HepG2 (cell line): ENCODE measurements around the gene C18orf54. TPM values are rescaled to one million over a fixed set of nuclear protein-coding genes. Genes with fewer than 3 reads are reported as not detected.

Experiments
- ATAC-seq: fragments of 200-7000 bp; cut with Tn5 transposase; 3 replicates; pipeline ENCODE4 v1.9.1; 2020; ENCODE audit warnings: mild to moderate bottlenecking, moderate library complexity
- BruUV-seq: library from RNA; stranded (reverse); fragments of 400-500 nt; replicated peaks from 2 replicates; lab custom pipeline; 2021; lab: Mats Ljungman, UMichigan
- CTCF ChIA-PET: fragments of 300-600 bp; formaldehyde crosslinking; extraction: SDS; loops from one replicate; lab custom pipeline; 2021; ENCODE audit warnings: low total read pairs, inconsistent platforms, low intra/inter-chr PET ratio; lab: Yijun Ruan, JAX
- POLR2A ChIA-PET: fragments of 350-600 bp; sonication (Branson Sonifier 250); formaldehyde crosslinking; loops from one replicate; lab custom pipeline; 2020; ENCODE audit warnings: antibody characterized with exemption, inconsistent platforms; lab: Yijun Ruan, JAX
- DNase-seq: peaks from one replicate; pipeline ENCODE4 v3.0.0-alpha.2; 2015; ENCODE audit warnings: low spot score
- FAIRE-seq: peaks from 3 replicates; lab custom pipeline; 2011; peaks lifted over from hg19 to GRCh38; lab: Jason Lieb, UNC
- H2AFZ ChIP-seq: one replicate; pipeline ENCODE4 v1.6.1; 2011; ENCODE audit warnings: low read length, inconsistent platforms
- H3K27ac ChIP-seq: fragments of 300-600 bp; 3 replicates; pipeline ENCODE4 v1.8.0; 2011; ENCODE audit warnings: mixed run types, mild to moderate bottlenecking, mixed read lengths, low read length, inconsistent platforms; ENCODE audit not compliant: insufficient read depth; ENCODE audit errors: extremely low read length
- H3K27me3 ChIP-seq, 2 experiments: fragments of 200-600 bp in 1 of 2; 2 replicates in 1 of 2; 3 replicates in 1 of 2; pipeline versions ENCODE4 v1.6.0 to v1.8.0; 2011; ENCODE audit warnings: low read length in 2 of 2, mild to moderate bottlenecking in 2 of 2, moderate library complexity in 2 of 2, inconsistent platforms in 1 of 2; ENCODE audit not compliant: insufficient read depth in 2 of 2, control insufficient read depth in 1 of 2
- H3K36me3 ChIP-seq, 2 experiments: fragments of 200-600 bp in 1 of 2; replicated peaks in 1 of 2; 2 replicates in 1 of 2; 3 replicates in 1 of 2; pipeline versions ENCODE4 v1.5.1 to v1.8.0; 2011; ENCODE audit warnings: low read length in 2 of 2, inconsistent platforms in 1 of 2; ENCODE audit not compliant: insufficient read depth in 2 of 2, control insufficient read depth in 1 of 2
- H3K4me1 ChIP-seq: 2 replicates; pipeline ENCODE4 v1.5.1; 2012; ENCODE audit warnings: low read length, inconsistent platforms; ENCODE audit not compliant: insufficient read depth
- H3K4me2 ChIP-seq: 2 replicates; pipeline ENCODE4 v1.6.0; 2011; ENCODE audit warnings: low read depth, low read length, inconsistent platforms
- H3K4me3 ChIP-seq, 3 experiments: fragments of 200-600 bp in 1 of 3; sonication (generic), shearing (Covaris generic) in 1 of 3; replicated peaks in 1 of 3; 2 replicates each; pipeline ENCODE4 v1.5.1; 2011 to 2016; ENCODE audit warnings: low read length in 3 of 3, inconsistent platforms in 2 of 3, low read depth in 2 of 3, mild to moderate bottlenecking in 2 of 3, control low read depth in 1 of 3, mixed read lengths in 1 of 3; ENCODE audit not compliant: insufficient read depth in 1 of 3
- H3K79me2 ChIP-seq: one replicate; pipeline ENCODE4 v1.6.1; 2011; ENCODE audit warnings: low read length, inconsistent platforms; ENCODE audit not compliant: insufficient read depth
- H3K9ac ChIP-seq: 2 replicates; pipeline ENCODE4 v1.6.0; 2011; ENCODE audit warnings: mild to moderate bottlenecking, low read depth, low read length, inconsistent platforms; ENCODE audit not compliant: insufficient read depth
- H3K9me3 ChIP-seq: 2 replicates; pipeline ENCODE4 v1.5.1; 2012; ENCODE audit warnings: mild to moderate bottlenecking, low read length
- H4K20me1 ChIP-seq: 2 replicates; pipeline ENCODE4 v1.6.0; 2011; ENCODE audit warnings: inconsistent platforms, mild to moderate bottlenecking, low read length, moderate library complexity; ENCODE audit not compliant: insufficient read depth
- ASH2L ChIP-seq: fragments of 300-600, 200-600 bp; sonication (generic); IDR thresholded peaks from 2 replicates; pipeline ENCODE4 v1.7.0; 2017; ENCODE audit warnings: low read depth, mild to moderate bottlenecking, moderate library complexity, mixed read lengths, low read length; ENCODE audit not compliant: insufficient read length
- FOXA1 ChIP-seq, 2 experiments: fragments of 450-650 bp in 1 of 2; sonication (generic) in 1 of 2; formaldehyde crosslinking in 1 of 2; IDR thresholded peaks; 2 replicates each; pipeline versions ENCODE4 v1.4.0 to v1.6.1; 2016 to 2020; ENCODE audit warnings: missing genetic modification reagents in 1 of 2
- KMT2A ChIP-seq: sonication (generic); formaldehyde crosslinking; IDR thresholded peaks from 2 replicates; pipeline ENCODE4 v1.4.0; 2020; ENCODE audit warnings: missing genetic modification reagents
- PAWR ChIP-seq: sonication (generic); formaldehyde crosslinking; IDR thresholded peaks from 2 replicates; pipeline ENCODE4 v1.4.0; 2020; ENCODE audit warnings: missing genetic modification reagents, mild to moderate bottlenecking, borderline replicate concordance
- SIN3A ChIP-seq: IDR thresholded peaks from 2 replicates; pipeline ENCODE4 v1.6.1; 2011; ENCODE audit warnings: low read depth, mild to moderate bottlenecking, control low read depth, low read length, borderline replicate concordance
- ZMYM3 ChIP-seq: sonication (generic); formaldehyde crosslinking; IDR thresholded peaks from 2 replicates; pipeline ENCODE4 v1.5.1; 2020; ENCODE audit warnings: mild to moderate bottlenecking, missing genetic modification reagents
- ZMYM4 ChIP-seq: sonication (generic); formaldehyde crosslinking; IDR thresholded peaks from 2 replicates; pipeline ENCODE4 v1.8.1; 2023; ENCODE audit warnings: mild to moderate bottlenecking, missing genetic modification reagents
- ZNF770 ChIP-seq: sonication (generic); formaldehyde crosslinking; IDR thresholded peaks from 2 replicates; pipeline ENCODE4 v1.5.0; 2020; ENCODE audit warnings: mild to moderate bottlenecking, missing genetic modification reagents
- WGBS: methylation state at CpG from one replicate; pipeline ENCODE4 v1.1.6; 2017; ENCODE audit warnings: low lambda C conversion rate; 5-methylcytosine and 5-hydroxymethylcytosine counted together
- in situ Hi-C: cut with HindIII; loops from 2 replicates; pipeline ENCODE4 v1.10.0; 2017; ENCODE audit warnings: low pct_unique_long_range_greater_than_20kb; ENCODE audit not compliant: extremely low pct_ligation_motif_present
- intact Hi-C: fragments of 100-400 bp; cut with micrococcal nuclease; formaldehyde crosslinking; loops from one replicate; pipeline ENCODE4 v1.10.0; 2022; ENCODE audit not compliant: unreplicated experiment
- polyA plus RNA-seq, 8 experiments: library from polyadenylated mRNA; depleted of rRNA in 3 of 8; stranded (reverse) in 7 of 8; unstranded in 1 of 8; fragments of >200 nt; fragmentation: Illumina TruSeq in 4 of 8; extraction: Trizol in 4 of 8; gene quantifications; 2 replicates each; pipeline versions ENCODE4 v1.2.1 to v1.2.3, GENCODE V29; 2011 to 2016; ENCODE audit warnings: low read depth in 4 of 8, missing spikeins in 1 of 8, mixed read lengths in 1 of 8; ENCODE audit not compliant: insufficient read depth in 1 of 8
- total RNA-seq, 5 experiments: library from RNA; depleted of rRNA; stranded (reverse); fragments of >200 nt; fragmentation: Illumina TruSeq; extraction: Trizol; gene quantifications; 2 replicates each; pipeline ENCODE4 v1.2.3, GENCODE V29; 2016; ENCODE audit warnings: low read depth in 1 of 5
- TF ChIP-seq, protein P1 (sequence below): sonication (generic); formaldehyde crosslinking; IDR thresholded peaks from 2 replicates; pipeline ENCODE4 v1.5.0; 2020; ENCODE audit warnings: missing genetic modification reagents
- TF ChIP-seq, protein P2 (sequence below): sonication (generic); formaldehyde crosslinking; conservative IDR thresholded peaks from 2 replicates; pipeline ENCODE4 v1.8.1; 2023; ENCODE audit warnings: missing genetic modification reagents
- TF ChIP-seq, protein P3 (sequence below): fragments of 450-650 bp; IDR thresholded peaks from 2 replicates; pipeline ENCODE4 v1.6.1; 2016

The C18orf54 gene
- total and polyA plus RNA-seq, 2 of the 13 experiments (the other 11 are each of a cell fraction or from before 2014, with no cell fraction given), result 1.8 to 2.5 TPM

- intact Hi-C loops, result no loop called here
- Histone ChIP-seq H3K9ac (peak overlapping the region; percentile 68), H3K4me1 (peaks cover 28% of the 10 kb centered on the region), H4K20me1 (no peaks in the 10 kb centered on the region), H3K9me3 (no peaks in the 10 kb centered on the region), H3K4me3 (peak overlapping the region; percentile 92 to 99 (median 97)), H2AFZ (peak overlapping the region; percentile 92), H3K4me2 (peak overlapping the region; percentile 93), H3K79me2 (no peaks in the 10 kb centered on the region), H3K36me3 (no peaks in the 10 kb centered on the region), H3K27me3 (no peaks in the 10 kb centered on the region; a peak in 2 of 5 replicates), H3K27ac (peak overlapping the region; percentile 70)
- no TSS peak for BruUV-seq
- CTCF ChIA-PET, result no interaction called here
- under 1% methylated on average over 17 of the region's 21 CpGs for WGBS
- 0 out of 2 replicates have a peak, but pooled peaks have one; percentile 12 for TF ChIP-seq KMT2A (CRISPR knock-in tag)
- 0 out of 2 replicates have a peak, but pooled peaks have one; percentile 19 for TF ChIP-seq ZMYM4 (CRISPR knock-in tag)
- no peak for TF ChIP-seq FOXA1 (IDR thresholded peaks at IDR 0.05)
- 0 out of 2 replicates have a peak, but pooled peaks have one; percentile 15 for TF ChIP-seq FOXA1 (CRISPR knock-in tag; IDR thresholded peaks at IDR 0.05)
- TF ChIP-seq, protein P1, sequence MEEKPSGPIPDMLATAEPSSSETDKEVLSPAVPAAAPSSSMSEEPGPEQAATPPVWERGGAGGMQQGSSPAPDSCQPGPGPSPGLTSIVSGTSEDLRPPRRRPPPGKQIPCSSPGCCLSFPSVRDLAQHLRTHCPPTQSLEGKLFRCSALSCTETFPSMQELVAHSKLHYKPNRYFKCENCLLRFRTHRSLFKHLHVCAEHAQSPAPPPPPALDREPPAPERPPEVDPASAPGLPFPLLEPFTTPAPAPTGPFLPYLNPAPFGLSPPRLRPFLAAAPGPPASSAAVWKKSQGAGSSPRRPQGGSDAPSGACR (CRISPR knock-in tag), result 0 out of 2 replicates have a peak, but pooled peaks have one; percentile 14
- TF ChIP-seq, protein P2, sequence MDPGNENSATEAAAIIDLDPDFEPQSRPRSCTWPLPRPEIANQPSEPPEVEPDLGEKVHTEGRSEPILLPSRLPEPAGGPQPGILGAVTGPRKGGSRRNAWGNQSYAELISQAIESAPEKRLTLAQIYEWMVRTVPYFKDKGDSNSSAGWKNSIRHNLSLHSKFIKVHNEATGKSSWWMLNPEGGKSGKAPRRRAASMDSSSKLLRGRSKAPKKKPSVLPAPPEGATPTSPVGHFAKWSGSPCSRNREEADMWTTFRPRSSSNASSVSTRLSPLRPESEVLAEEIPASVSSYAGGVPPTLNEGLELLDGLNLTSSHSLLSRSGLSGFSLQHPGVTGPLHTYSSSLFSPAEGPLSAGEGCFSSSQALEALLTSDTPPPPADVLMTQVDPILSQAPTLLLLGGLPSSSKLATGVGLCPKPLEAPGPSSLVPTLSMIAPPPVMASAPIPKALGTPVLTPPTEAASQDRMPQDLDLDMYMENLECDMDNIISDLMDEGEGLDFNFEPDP (CRISPR knock-in tag), result 0 out of 2 replicates have a peak, but pooled peaks have one; percentile 72
- peak; percentile 2 for TF ChIP-seq ASH2L
- TF ChIP-seq, protein P3, sequence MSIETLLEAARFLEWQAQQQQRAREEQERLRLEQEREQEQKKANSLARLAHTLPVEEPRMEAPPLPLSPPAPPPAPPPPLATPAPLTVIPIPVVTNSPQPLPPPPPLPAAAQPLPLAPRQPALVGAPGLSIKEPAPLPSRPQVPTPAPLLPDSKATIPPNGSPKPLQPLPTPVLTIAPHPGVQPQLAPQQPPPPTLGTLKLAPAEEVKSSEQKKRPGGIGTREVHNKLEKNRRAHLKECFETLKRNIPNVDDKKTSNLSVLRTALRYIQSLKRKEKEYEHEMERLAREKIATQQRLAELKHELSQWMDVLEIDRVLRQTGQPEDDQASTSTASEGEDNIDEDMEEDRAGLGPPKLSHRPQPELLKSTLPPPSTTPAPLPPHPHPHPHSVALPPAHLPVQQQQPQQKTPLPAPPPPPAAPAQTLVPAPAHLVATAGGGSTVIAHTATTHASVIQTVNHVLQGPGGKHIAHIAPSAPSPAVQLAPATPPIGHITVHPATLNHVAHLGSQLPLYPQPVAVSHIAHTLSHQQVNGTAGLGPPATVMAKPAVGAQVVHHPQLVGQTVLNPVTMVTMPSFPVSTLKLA, result no peak
- no peak for TF ChIP-seq ZNF770 (CRISPR knock-in tag)
- 0 out of 2 replicates have a peak, but pooled peaks have one; percentile 5 for TF ChIP-seq ZMYM3 (CRISPR knock-in tag)
- peak; percentile 49; the same call in 1 of the 2 replicates for TF ChIP-seq SIN3A
- no peak for TF ChIP-seq PAWR (CRISPR knock-in tag)
- FAIRE-seq (no peak), DNase-seq (no peak), ATAC-seq (peak; percentile 74)
- POLR2A ChIA-PET, result no interaction called here
- in situ Hi-C loops, result no loop called here
Observed at GRCh38 chr18:54358495-54359040, 862 bp downstream of the C18orf54 start.
